Activated CD4-positive, alpha-beta T cell treated with anti-CD3 and anti-CD28 coated beads, Interleukin-2, amount 10 ng/mL, durations not matched to agents 7 days and 5 days (primary cell): ENCODE results near the gene BANP. TPM values are rescaled to one million over a fixed set of nuclear protein-coding genes. Genes with fewer than 3 reads are reported as not detected.
"Not testable (repeated sequence)": the region's sequence is repeated elsewhere in the genome, so short reads cannot be mapped to it uniquely, and the experiment has no call there.

Experiments
- CTCF ChIA-PET: fragments of 350-600 bp; sonication (Branson Sonifier 250); formaldehyde crosslinking; loops from one replicate; lab custom pipeline; 2021; ENCODE audit warnings: antibody characterized with exemption; lab: Charles Lee
- POLR2A ChIA-PET: fragments of 350-600 bp; sonication (Branson Sonifier 250); formaldehyde crosslinking; loops from one replicate; lab custom pipeline; 2021; ENCODE audit warnings: antibody characterized with exemption; lab: Charles Lee
- DNase-seq: peaks from one replicate; pipeline ENCODE4 v3.0.0-alpha.2; 2020
- H3K27ac Mint-ChIP-seq: one replicate; pipeline ENCODE4 v1.8.0; 2021; ENCODE audit warnings: mild to moderate bottlenecking, moderate library complexity, mixed read lengths
- H3K27me3 Mint-ChIP-seq: one replicate; pipeline ENCODE4 v1.8.0; 2021; ENCODE audit warnings: mixed read lengths
- H3K36me3 Mint-ChIP-seq: one replicate; pipeline ENCODE4 v1.8.0; 2021; ENCODE audit warnings: low read depth, mixed read lengths
- H3K4me1 Mint-ChIP-seq: one replicate; pipeline ENCODE4 v1.8.0; 2021; ENCODE audit warnings: mixed read lengths
- H3K4me3 Mint-ChIP-seq: one replicate; pipeline ENCODE4 v1.8.0; 2021; ENCODE audit warnings: mild to moderate bottlenecking, moderate library complexity, mixed read lengths
- H3K9me3 Mint-ChIP-seq: one replicate; pipeline ENCODE4 v1.8.0; 2021; ENCODE audit warnings: mixed read lengths
- total RNA-seq, 2 experiments: library from RNA; stranded (reverse); gene quantifications; one replicate each; pipeline ENCODE4 v1.2.3, GENCODE V29; 2021

Gene BANP
- total RNA-seq, 2 experiments from 2014 or later = 43.2 to 45.5 TPM

- Mint-ChIP-seq H3K27ac (no peak overlapping the region), H3K4me3 (no peak overlapping the region), H3K27me3 (no peaks in the 10 kb centered on the region), H3K9me3 (no peaks in the 10 kb centered on the region), H3K4me1 (no peaks in the 10 kb centered on the region), H3K36me3 (peaks cover 18% of the 10 kb centered on the region)
- POLR2A ChIA-PET = no interaction called here
- no peak for DNase-seq
- CTCF ChIA-PET = no interaction called here
Measured at GRCh38 chr16:88010968-88011483, 59.8 kb downstream of the BANP start.

DNA sequence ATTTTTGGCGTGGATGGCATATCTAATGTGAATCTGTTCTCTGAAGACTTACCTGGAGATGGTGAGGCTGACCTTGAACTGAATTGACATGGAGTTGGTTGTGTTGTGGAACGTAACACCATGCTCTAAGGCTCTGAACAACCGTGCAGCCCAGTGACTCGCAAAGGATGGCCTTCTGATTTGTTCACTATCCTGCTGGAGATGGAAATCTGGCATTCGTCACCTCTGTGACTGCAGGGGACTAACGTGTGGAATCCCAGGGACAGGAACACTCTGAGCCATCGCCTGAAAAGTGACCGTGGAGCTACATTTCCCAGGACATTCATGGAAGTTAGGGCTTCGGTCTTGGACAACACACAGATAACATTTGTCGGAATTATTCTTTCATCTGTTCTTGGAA lies 61.1 kb downstream of the BANP start:
- no peaks in the 10 kb centered on the region for H3K4me1 Mint-ChIP-seq
- no peak overlapping the region for H3K27ac Mint-ChIP-seq
- CTCF ChIA-PET = no interaction called here
- no peak overlapping the region for H3K4me3 Mint-ChIP-seq
- peaks cover 13% of the 10 kb centered on the region for H3K36me3 Mint-ChIP-seq
- H3K27me3 Mint-ChIP-seq = no peaks in the 10 kb centered on the region
- no peaks in the 10 kb centered on the region for H3K9me3 Mint-ChIP-seq
- no peak for DNase-seq
- POLR2A ChIA-PET = no interaction called here

- Mint-ChIP-seq H3K4me1 (no peaks in the 10 kb centered on the region), H3K9me3 (no peaks in the 10 kb centered on the region), H3K27me3 (no peaks in the 10 kb centered on the region), H3K4me3 (no peak overlapping the region), H3K36me3 (peaks cover 10% of the 10 kb centered on the region), H3K27ac (no peak overlapping the region)
- CTCF ChIA-PET = no interaction called here
- POLR2A ChIA-PET = no interaction called here
- no peak for DNase-seq
Measured at GRCh38 chr16:88013091-88013609, 61.9 kb downstream of the BANP start.

DNA sequence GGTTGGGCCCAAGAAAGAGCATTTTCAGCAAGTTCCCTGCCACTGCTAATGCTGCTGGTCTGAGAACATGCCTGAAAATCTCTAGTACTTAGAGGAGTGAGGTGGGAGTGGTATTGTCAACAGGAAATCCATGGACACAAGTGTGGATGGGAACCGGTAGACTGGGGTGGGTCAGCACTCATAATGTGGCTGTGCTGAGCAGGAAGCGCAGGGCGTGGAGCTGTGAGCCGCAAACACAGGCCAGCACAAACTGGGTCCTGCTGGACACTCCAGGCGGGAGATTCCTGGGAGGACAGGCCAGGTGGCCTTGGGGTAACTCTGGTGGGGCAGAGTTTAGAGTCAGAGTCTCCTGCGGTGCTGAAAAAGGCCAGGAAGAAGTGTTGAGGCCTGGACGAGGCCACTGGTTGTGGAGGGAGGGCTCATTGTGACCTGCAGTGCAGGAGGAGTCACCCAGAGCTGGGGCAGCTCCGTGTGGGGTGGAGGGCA lies 62.6 kb downstream of the BANP start:
- peak overlapping the region; percentile 14 for H3K27ac Mint-ChIP-seq
- no peaks in the 10 kb centered on the region for H3K27me3 Mint-ChIP-seq
- H3K9me3 Mint-ChIP-seq = no peaks in the 10 kb centered on the region
- DNase-seq = no peak
- CTCF ChIA-PET = interaction anchor here (0.6 to 1.1 kb wide), 2 partner anchors 57 to 179 kb away, joined by 3 read pairs; no protein-coding TSS in a partner anchor
- POLR2A ChIA-PET = no interaction called here
- no peak overlapping the region for H3K4me3 Mint-ChIP-seq
- H3K36me3 Mint-ChIP-seq = peaks cover 9% of the 10 kb centered on the region
- no peaks in the 10 kb centered on the region for H3K4me1 Mint-ChIP-seq

GRCh38 chr16:88014252-88014781 lies 63.1 kb downstream of the BANP start:
- Mint-ChIP-seq H3K27ac (no peak overlapping the region), H3K9me3 (no peaks in the 10 kb centered on the region), H3K4me3 (no peak overlapping the region), H3K36me3 (peaks cover 6% of the 10 kb centered on the region), H3K27me3 (no peaks in the 10 kb centered on the region), H3K4me1 (no peaks in the 10 kb centered on the region)
- POLR2A ChIA-PET = no interaction called here
- CTCF ChIA-PET = interaction anchor here (0.6 to 1.1 kb wide), 2 partner anchors 58 to 179 kb away, joined by 3 read pairs; no protein-coding TSS in a partner anchor
- DNase-seq = no peak

GRCh38 chr16:88014954-88015805 lies 63.9 kb downstream of the BANP start:
- Mint-ChIP-seq H3K27ac (no peak overlapping the region), H3K27me3 (no peaks in the 10 kb centered on the region), H3K36me3 (peaks cover 6% of the 10 kb centered on the region), H3K4me3 (no peak overlapping the region), H3K4me1 (no peaks in the 10 kb centered on the region), H3K9me3 (no peaks in the 10 kb centered on the region)
- ChIA-PET CTCF (no interaction called here), POLR2A (no interaction called here)
- DNase-seq = no peak

GRCh38 chr16:88015806-88016140 lies 64.5 kb downstream of the BANP start:
- DNase-seq = no peak
- no peak overlapping the region for H3K4me3 Mint-ChIP-seq
- no peaks in the 10 kb centered on the region for H3K9me3 Mint-ChIP-seq
- H3K36me3 Mint-ChIP-seq = peaks cover 4% of the 10 kb centered on the region
- no peak overlapping the region for H3K27ac Mint-ChIP-seq
- POLR2A ChIA-PET = no interaction called here
- no peaks in the 10 kb centered on the region for H3K27me3 Mint-ChIP-seq
- CTCF ChIA-PET = no interaction called here
- no peaks in the 10 kb centered on the region for H3K4me1 Mint-ChIP-seq

GRCh38 chr16:88016386-88016785 lies 65.2 kb downstream of the BANP start:
- H3K36me3 Mint-ChIP-seq, POLR2A ChIA-PET, H3K27ac Mint-ChIP-seq: not testable (repeated sequence)

DNA sequence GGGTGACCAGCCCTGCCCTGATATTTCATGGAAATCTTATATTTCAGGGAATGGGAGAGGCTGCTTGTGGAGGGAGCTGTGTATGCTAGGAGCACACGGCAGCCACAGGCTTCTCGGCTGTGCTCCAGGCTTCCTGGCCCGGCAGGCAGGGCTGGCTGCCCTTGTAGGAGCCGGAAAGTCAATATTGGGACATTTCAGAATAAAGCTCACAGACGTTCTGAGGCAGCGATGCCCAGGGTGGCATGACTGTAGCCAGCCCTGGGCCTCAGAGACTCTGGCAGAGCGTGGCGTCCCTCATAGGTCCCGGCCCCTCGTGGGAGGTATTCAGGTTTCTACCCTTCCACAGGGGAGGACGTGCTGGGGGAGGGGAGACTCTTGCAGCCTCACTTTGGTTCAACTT lies 65.7 kb downstream of the BANP start:
- ChIA-PET POLR2A (no interaction called here), CTCF (no interaction called here)
- H3K36me3 Mint-ChIP-seq = peaks cover 3% of the 10 kb centered on the region
- H3K27ac Mint-ChIP-seq = no peak overlapping the region
- no peak for DNase-seq
- H3K4me3 Mint-ChIP-seq = no peak overlapping the region
- no peaks in the 10 kb centered on the region for H3K4me1 Mint-ChIP-seq
- no peaks in the 10 kb centered on the region for H3K27me3 Mint-ChIP-seq
- H3K9me3 Mint-ChIP-seq = no peaks in the 10 kb centered on the region

More at GRCh38 chr16:88016386-88016785, 65.2 kb downstream of the BANP start:
- H3K27me3 Mint-ChIP-seq, H3K4me3 Mint-ChIP-seq, DNase-seq, H3K4me1 Mint-ChIP-seq, H3K9me3 Mint-ChIP-seq, CTCF ChIA-PET: not testable (repeated sequence)

GRCh38 chr16:88017587-88018101 lies 66.4 kb downstream of the BANP start:
- Mint-ChIP-seq H3K36me3 (no peaks in the 10 kb centered on the region), H3K27me3 (no peaks in the 10 kb centered on the region), H3K9me3 (no peaks in the 10 kb centered on the region), H3K4me1 (no peaks in the 10 kb centered on the region), H3K27ac (no peak overlapping the region), H3K4me3 (no peak overlapping the region)
- no peak for DNase-seq
- CTCF ChIA-PET = no interaction called here
- POLR2A ChIA-PET = no interaction called here

DNA sequence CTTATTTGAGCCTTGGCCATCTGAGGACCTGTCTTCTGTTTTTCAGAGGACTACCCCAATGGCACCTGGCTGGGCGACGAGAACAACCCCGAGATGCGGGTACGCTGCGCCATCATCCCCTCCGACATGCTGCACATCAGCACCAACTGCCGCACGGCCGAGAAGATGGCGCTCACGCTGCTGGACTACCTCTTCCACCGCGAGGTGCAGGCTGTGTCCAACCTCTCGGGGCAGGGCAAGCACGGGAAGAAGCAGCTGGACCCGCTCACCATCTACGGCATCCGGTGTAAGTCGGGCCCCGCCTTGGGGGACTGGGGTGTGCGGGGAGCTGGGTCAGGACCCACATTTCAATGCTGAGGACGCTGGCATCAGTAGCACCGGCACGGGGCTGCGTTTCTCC lies 67.1 kb downstream of the BANP start:
- H3K4me3 Mint-ChIP-seq, DNase-seq, POLR2A ChIA-PET, H3K9me3 Mint-ChIP-seq, CTCF ChIA-PET, H3K27me3 Mint-ChIP-seq, H3K36me3 Mint-ChIP-seq, H3K4me1 Mint-ChIP-seq, H3K27ac Mint-ChIP-seq: not testable (repeated sequence)

DNA sequence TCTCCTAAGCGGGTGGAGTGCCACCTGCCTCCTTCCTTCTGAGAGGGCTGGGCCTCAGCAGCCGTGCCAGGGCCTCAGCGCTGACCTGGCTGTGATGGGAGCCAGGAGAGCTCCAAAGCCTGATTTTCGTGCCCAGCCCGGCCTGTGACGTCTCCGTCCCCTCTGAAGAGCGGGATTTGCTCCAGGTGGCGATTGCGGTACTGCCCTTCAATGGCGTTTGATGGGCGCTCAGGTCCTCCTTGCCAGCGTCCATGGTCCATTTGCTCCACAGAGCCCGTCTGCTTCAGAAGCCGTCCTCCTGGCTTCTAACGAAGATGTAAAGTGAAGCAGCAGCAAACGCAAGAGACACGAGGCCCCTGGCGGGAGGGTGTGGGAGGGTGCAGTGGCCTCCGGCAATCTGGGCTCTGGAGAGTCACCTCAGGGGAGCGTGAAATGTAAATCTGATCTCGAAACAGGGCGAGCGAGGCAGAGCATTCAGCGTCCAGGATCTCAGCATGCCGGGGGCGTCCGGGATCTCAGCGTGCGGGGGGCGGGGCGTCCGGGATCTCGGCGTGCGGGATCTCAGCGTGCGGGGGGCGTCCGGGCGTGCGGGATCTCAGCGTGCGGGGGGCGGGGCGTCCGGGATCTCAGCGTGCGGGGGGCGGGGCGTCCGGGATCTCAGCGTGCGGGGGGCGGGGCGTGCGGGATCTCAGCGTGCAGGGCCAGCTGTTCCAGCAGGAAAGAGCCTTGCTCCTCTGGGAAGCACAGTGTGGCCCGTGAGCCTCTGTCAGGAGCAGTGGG lies 68.0 kb downstream of the BANP start:
- H3K27ac Mint-ChIP-seq = not testable (repeated sequence)

More for the DNA sequence above, 68.0 kb downstream of the BANP start:
- H3K4me3 Mint-ChIP-seq, H3K36me3 Mint-ChIP-seq, H3K4me1 Mint-ChIP-seq, CTCF ChIA-PET, H3K9me3 Mint-ChIP-seq, DNase-seq, POLR2A ChIA-PET, H3K27me3 Mint-ChIP-seq: not testable (repeated sequence)
